IMR-90 (cell line): ENCODE measurements around the gene CORO1C. TPM values are rescaled to one million over a fixed set of nuclear protein-coding genes. Genes with fewer than 3 reads are reported as not detected.

Experiments
- ATAC-seq: fragments of 200-7000 bp; cut with Tn5 transposase; 2 replicates; pipeline ENCODE4 v1.9.1; 2020; ENCODE audit warnings: low read depth, mild to moderate bottlenecking, moderate library complexity
- BruUV-seq: library from RNA; stranded (reverse); fragments of 400-500 nt; replicated peaks from 2 replicates; lab custom pipeline; 2021; lab: Mats Ljungman, UMichigan
- CTCF ChIA-PET: fragments of 300-600 bp; formaldehyde crosslinking; extraction: SDS; loops from one replicate; lab custom pipeline; 2021; ENCODE audit warnings: antibody characterized with exemption; lab: Yijun Ruan, JAX
- POLR2A ChIA-PET: fragments of 300-600 bp; sonication (Branson Sonifier 250); formaldehyde crosslinking; loops from one replicate; lab custom pipeline; 2022; ENCODE audit warnings: antibody characterized with exemption; ENCODE audit not compliant: unreplicated experiment; lab: Charles Lee
- DNase-seq: peaks from one replicate; pipeline ENCODE4 v3.0.0; 2013
- H2AFZ ChIP-seq: replicated peaks from 2 replicates; pipeline ENCODE3; 2013; ENCODE audit warnings: low read length, mild to moderate bottlenecking; ENCODE audit not compliant: poor library complexity
- H2AK5ac ChIP-seq: 2 replicates; pipeline ENCODE4 v1.6.1; 2013; ENCODE audit warnings: low read depth, low read length, inconsistent platforms
- H2AK9ac ChIP-seq: replicated peaks from 2 replicates; pipeline ENCODE3; 2013; ENCODE audit warnings: mild to moderate bottlenecking, low read depth, low read length, moderate library complexity; ENCODE audit not compliant: poor library complexity
- H2BK120ac ChIP-seq: 2 replicates; pipeline ENCODE4 v1.6.1; 2013; ENCODE audit warnings: low read depth, low read length, inconsistent platforms
- H2BK15ac ChIP-seq: 3 replicates; pipeline ENCODE4 v1.6.1; 2013; ENCODE audit warnings: low read depth, low read length, inconsistent platforms
- H2BK20ac ChIP-seq: 2 replicates; pipeline ENCODE4 v1.6.1; 2013; ENCODE audit warnings: low read depth, mild to moderate bottlenecking, inconsistent platforms, low read length, moderate library complexity
- H2BK5ac ChIP-seq: 2 replicates; pipeline ENCODE4 v1.6.1; 2013; ENCODE audit warnings: mild to moderate bottlenecking, low read depth, low read length, inconsistent platforms; ENCODE audit not compliant: poor library complexity, severe bottlenecking
- H3K14ac ChIP-seq: replicated peaks from 2 replicates; pipeline ENCODE4 v1.6.1; 2013; ENCODE audit warnings: low read depth, low read length, inconsistent platforms
- H3K18ac ChIP-seq: 2 replicates; pipeline ENCODE4 v1.6.1; 2013; ENCODE audit warnings: low read depth, low read length, control low read depth
- H3K23ac ChIP-seq: 2 replicates; pipeline ENCODE4 v1.6.1; 2013; ENCODE audit warnings: low read depth, low read length, inconsistent platforms
- H3K27ac ChIP-seq: 2 replicates; pipeline ENCODE4 v1.5.1; 2013; ENCODE audit warnings: mild to moderate bottlenecking, control low read depth, low read length; ENCODE audit not compliant: insufficient read depth
- H3K27me3 ChIP-seq: 2 replicates; pipeline ENCODE4 v1.6.1; 2013; ENCODE audit warnings: low read length; ENCODE audit not compliant: control insufficient read depth, insufficient read depth
- H3K36me3 ChIP-seq: 2 replicates; pipeline ENCODE4 v1.6.1; 2013; ENCODE audit warnings: low read length, mixed read lengths; ENCODE audit not compliant: control insufficient read depth, insufficient read depth
- H3K4ac ChIP-seq: 2 replicates; pipeline ENCODE4 v1.6.1; 2013; ENCODE audit warnings: low read depth, low read length, inconsistent platforms
- H3K4me1 ChIP-seq: 2 replicates; pipeline ENCODE4 v1.6.1; 2013; ENCODE audit warnings: low read length, mixed read lengths; ENCODE audit not compliant: control insufficient read depth, insufficient read depth
- H3K4me2 ChIP-seq: 2 replicates; pipeline ENCODE4 v1.6.1; 2013; ENCODE audit warnings: low read depth, mild to moderate bottlenecking, control low read depth, low read length, moderate library complexity
- H3K4me3 ChIP-seq: 2 replicates; pipeline ENCODE4 v1.5.1; 2013; ENCODE audit warnings: low read depth, mild to moderate bottlenecking, control low read depth, low read length, moderate library complexity; ENCODE audit not compliant: insufficient read depth
- H3K56ac ChIP-seq: 2 replicates; pipeline ENCODE4 v1.6.1; 2013; ENCODE audit warnings: low read length, inconsistent platforms; ENCODE audit not compliant: insufficient read depth; ENCODE audit errors: extremely low read depth
- H3K79me1 ChIP-seq, 2 experiments: 2 replicates each; pipeline ENCODE4 v1.6.1; 2013; ENCODE audit warnings: low read length in 2 of 2, inconsistent platforms in 1 of 2, low read depth in 1 of 2
- H3K9ac ChIP-seq: 2 replicates; pipeline ENCODE4 v1.6.1; 2013; ENCODE audit warnings: low read depth, low read length, control low read depth
- H3K9me1 ChIP-seq: 2 replicates; pipeline ENCODE4 v1.6.1; 2013; ENCODE audit warnings: low read length, inconsistent platforms; ENCODE audit not compliant: insufficient read depth
- H3K9me3 ChIP-seq: 2 replicates; pipeline ENCODE4 v1.6.1; 2013; ENCODE audit warnings: low read length; ENCODE audit not compliant: control insufficient read depth, insufficient read depth
- H4K20me1 ChIP-seq: 2 replicates; pipeline ENCODE4 v1.6.1; 2013; ENCODE audit warnings: low read length, inconsistent platforms; ENCODE audit not compliant: insufficient read depth
- H4K5ac ChIP-seq: 2 replicates; pipeline ENCODE4 v1.6.1; 2013; ENCODE audit warnings: mild to moderate bottlenecking, low read depth, low read length, control low read depth
- H4K8ac ChIP-seq, 2 experiments: 2 replicates each; pipeline ENCODE4 v1.6.1; 2013; ENCODE audit warnings: low read depth in 2 of 2, low read length in 2 of 2, control low read depth in 1 of 2, inconsistent platforms in 1 of 2
- H4K91ac ChIP-seq: 2 replicates; pipeline ENCODE4 v1.6.1; 2013; ENCODE audit warnings: low read depth, low read length, inconsistent platforms; ENCODE audit not compliant: insufficient read depth
- BHLHE40 ChIP-seq: fragments of 150-350 bp; IDR thresholded peaks from 2 replicates; pipeline ENCODE4 v1.6.1; 2016; ENCODE audit warnings: mild to moderate bottlenecking, low read depth, low read length
- CEBPB ChIP-seq: IDR thresholded peaks from 2 replicates; pipeline ENCODE4 v1.6.1; 2012; ENCODE audit warnings: low read depth, low read length, improper control_type of control experiment
- CHD1 ChIP-seq: IDR thresholded peaks from 2 replicates; pipeline ENCODE4 v1.6.1; 2012; ENCODE audit warnings: low read depth, low read length, improper control_type of control experiment
- CTCF ChIP-seq: conservative IDR thresholded peaks from 2 replicates; pipeline ENCODE4 v1.5.1; 2012; ENCODE audit warnings: mild to moderate bottlenecking, low read depth, low read length, improper control_type of control experiment
- FOS ChIP-seq: fragments of 150-350 bp; IDR thresholded peaks from 2 replicates; pipeline ENCODE4 v1.6.1; 2016; ENCODE audit warnings: low read depth, low read length
- MAFK ChIP-seq: IDR thresholded peaks from 2 replicates; pipeline ENCODE4 v1.6.1; 2012; ENCODE audit warnings: low read depth, low read length, improper control_type of control experiment
- MAZ ChIP-seq: IDR thresholded peaks from 2 replicates; pipeline ENCODE4 v1.6.1; 2012; ENCODE audit warnings: low read depth, mild to moderate bottlenecking, low read length, improper control_type of control experiment, moderate library complexity, borderline replicate concordance
- MXI1 ChIP-seq: IDR thresholded peaks from 2 replicates; pipeline ENCODE4 v1.6.1; 2012; ENCODE audit warnings: low read depth, mild to moderate bottlenecking, low read length, moderate library complexity, borderline replicate concordance
- NFE2L2 ChIP-seq: fragments of 150-350 bp; IDR thresholded peaks from 2 replicates; pipeline ENCODE4 v1.6.1; 2016; ENCODE audit warnings: low read depth, mild to moderate bottlenecking, low read length
- POLR2A ChIP-seq: IDR thresholded peaks from 2 replicates; pipeline ENCODE4 v1.6.1; 2012; ENCODE audit warnings: mild to moderate bottlenecking, low read depth, low read length
- RAD21 ChIP-seq: IDR thresholded peaks from 2 replicates; pipeline ENCODE4 v1.6.1; 2012; ENCODE audit warnings: low read length, improper control_type of control experiment
- RCOR1 ChIP-seq: IDR thresholded peaks from 2 replicates; pipeline ENCODE4 v1.6.1; 2012; ENCODE audit warnings: mild to moderate bottlenecking, low read length, improper control_type of control experiment; ENCODE audit not compliant: insufficient replicate concordance
- RFX5 ChIP-seq: IDR thresholded peaks from 2 replicates; pipeline ENCODE4 v1.8.0; 2012; ENCODE audit warnings: low read depth, mild to moderate bottlenecking, low read length, moderate library complexity
- SMC3 ChIP-seq: fragments of 150-350 bp; IDR thresholded peaks from 2 replicates; pipeline ENCODE4 v1.6.1; 2016; ENCODE audit warnings: low read depth, mild to moderate bottlenecking, antibody characterized with exemption, low read length, moderate library complexity
- USF2 ChIP-seq: fragments of 150-350 bp; IDR thresholded peaks from 2 replicates; pipeline ENCODE4 v1.6.1; 2017; ENCODE audit warnings: mild to moderate bottlenecking, antibody characterized with exemption, low read length, low read depth
- WGBS, 2 experiments: methylation state at CpG; one replicate each; pipeline versions ENCODE4 v1.1.5 to v1.1.7; 2013; ENCODE audit warnings: missing lambda C conversion rate in 2 of 2; ENCODE audit not compliant: insufficient read length in 1 of 2; ENCODE audit errors: extremely low coverage in 2 of 2; 5-methylcytosine and 5-hydroxymethylcytosine counted together
- dilution Hi-C: fragments of 300-500 bp; cut with HindIII; formaldehyde crosslinking; loops from one replicate; pipeline ENCODE4 v1.14.3; 2018; ENCODE audit warnings: low sequenced_read_pairs; ENCODE audit not compliant: unreplicated experiment
- in situ Hi-C: fragments of 300-500 bp; cut with MboI; formaldehyde crosslinking; loops from 3 replicates; pipeline ENCODE4 v1.14.3; 2019; ENCODE audit warnings: low sequenced_read_pairs, inconsistent platforms, mixed read lengths
- intact Hi-C: fragments of 100-400 bp; cut with micrococcal nuclease; formaldehyde crosslinking; loops from 2 replicates; pipeline ENCODE4 v1.10.0; 2022
- polyA plus RNA-seq, 3 experiments: library from polyadenylated mRNA; depleted of rRNA; stranded (reverse); fragments of >200 nt; gene quantifications; 2 replicates each; pipeline ENCODE4 v1.2.3, GENCODE V29; 2012; ENCODE audit warnings: low replicate concordance in 1 of 3
- total RNA-seq: library from RNA; depleted of rRNA; stranded (reverse); fragments of >200 nt; gene quantifications from 2 replicates; pipeline ENCODE4 v1.2.3, GENCODE V29; 2012
- TF ChIP-seq, protein P1 (sequence below): fragments of 150-350 bp; IDR thresholded peaks from 2 replicates; pipeline ENCODE4 v1.6.1; 2016; ENCODE audit warnings: low read depth, mild to moderate bottlenecking, low read length, moderate library complexity, borderline replicate concordance

CORO1C gene
- total and polyA plus RNA-seq, 2 of the 4 experiments (the other 2 are of a cell fraction), result 675 to 1,100 TPM

- DNase-seq, result no peak
- no peak overlapping the region for H2BK15ac ChIP-seq
- H4K20me1 ChIP-seq, result peaks cover 18% of the 10 kb centered on the region
- H3K9ac ChIP-seq, result no peak overlapping the region
- H3K36me3 ChIP-seq, result peaks cover 4% of the 10 kb centered on the region
- no peak overlapping the region for H2BK120ac ChIP-seq
- WGBS, 2 experiments, result no CpG with 5 or more reads among the region's 2 CpGs
- H2AFZ ChIP-seq, result no peak overlapping the region
- no peak overlapping the region for H3K27ac ChIP-seq
- H4K5ac ChIP-seq, result no peak overlapping the region
- dilution Hi-C loops (no loop called here), in situ Hi-C loops (no loop called here), intact Hi-C loops (no loop called here)
- no peak overlapping the region for H2BK5ac ChIP-seq
- H3K79me1 ChIP-seq, result peaks cover 0 to 25% of the 10 kb centered on the region in 2 experiments; a peak in 3 of 4 replicates
- ChIA-PET POLR2A (no interaction called here), CTCF (no interaction called here)
- H3K14ac ChIP-seq, result no peak overlapping the region
- no peak overlapping the region for H4K91ac ChIP-seq
- BruUV-seq, result no TSS peak
- no peak overlapping the region for H3K56ac ChIP-seq
- no peaks in the 10 kb centered on the region for H3K9me3 ChIP-seq
- no peak overlapping the region for H3K18ac ChIP-seq
- no peak overlapping the region for H2AK9ac ChIP-seq
- TF ChIP-seq POLR2A (no peak), NFE2L2 (no peak), RAD21 (no peak), RFX5 (no peak), MXI1 (no peak), MAFK (no peak), SMC3 (no peak), CTCF (no peak), BHLHE40 (no peak), MAZ (no peak), FOS (no peak), RCOR1 (no peak), CEBPB (no peak), USF2 (no peak), CHD1 (no peak)
- TF ChIP-seq, protein P1, sequence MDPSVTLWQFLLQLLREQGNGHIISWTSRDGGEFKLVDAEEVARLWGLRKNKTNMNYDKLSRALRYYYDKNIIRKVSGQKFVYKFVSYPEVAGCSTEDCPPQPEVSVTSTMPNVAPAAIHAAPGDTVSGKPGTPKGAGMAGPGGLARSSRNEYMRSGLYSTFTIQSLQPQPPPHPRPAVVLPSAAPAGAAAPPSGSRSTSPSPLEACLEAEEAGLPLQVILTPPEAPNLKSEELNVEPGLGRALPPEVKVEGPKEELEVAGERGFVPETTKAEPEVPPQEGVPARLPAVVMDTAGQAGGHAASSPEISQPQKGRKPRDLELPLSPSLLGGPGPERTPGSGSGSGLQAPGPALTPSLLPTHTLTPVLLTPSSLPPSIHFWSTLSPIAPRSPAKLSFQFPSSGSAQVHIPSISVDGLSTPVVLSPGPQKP, result no peak
- no peak overlapping the region for H3K4me3 ChIP-seq
- no peak overlapping the region for H2AK5ac ChIP-seq
- no peaks in the 10 kb centered on the region for H3K27me3 ChIP-seq
- no peak overlapping the region for H3K4me2 ChIP-seq
- H3K4ac ChIP-seq, result no peak overlapping the region
- no peak overlapping the region for H3K23ac ChIP-seq
- H4K8ac ChIP-seq, result no peak overlapping the region
- peaks cover 26% of the 10 kb centered on the region for H3K9me1 ChIP-seq
- no peak for ATAC-seq
- H3K4me1 ChIP-seq, result peaks cover 8% of the 10 kb centered on the region
- no peak overlapping the region for H2BK20ac ChIP-seq
These were observed 46.7 kb upstream of the CORO1C start for GRCh38 chr12:108778053-108778452.
